ENCODE results near the gene MAP6.
A peak's percentile ranks its signal among the peaks of the same experiment; 100 is the strongest.

The MAP6 gene

GRCh38 chr11:75677275-75677674 is 8.4 kb upstream of the MAP6 start:
- Histone ChIP-seq H3K9me3 (replicated peaks; ENCODE audit: insufficient read depth, low read length) (no peaks in the 10 kb centered on the region), H3K4me3 (ENCODE audit: low read length) (no peak overlapping the region), H3K27me3 (replicated peaks; ENCODE audit: insufficient read depth, low read length) (peaks cover 88% of the 10 kb centered on the region), H3K27ac (ENCODE audit: low read length) (no peak overlapping the region), H2AFZ (ENCODE audit: low read length) (no peak overlapping the region), H3K36me3 (replicated peaks; ENCODE audit: insufficient read depth, low read length) (no peaks in the 10 kb centered on the region), H4K20me1 (ENCODE audit: insufficient read depth, low read length) (no peaks in the 10 kb centered on the region), H3K9me2 (replicated peaks; ENCODE audit: insufficient read depth, low read length) (no peaks in the 10 kb centered on the region), H3K4me1 (ENCODE audit: low read length) (0 out of 2 replicates have a peak, but pooled peaks cover 2% of the 10 kb centered on the region), H3K4me2 (ENCODE audit: low read depth, low read length) (no peak overlapping the region), H3F3A (ENCODE audit: insufficient read depth, low read length) (no peaks in the 10 kb centered on the region), H3K79me2 (ENCODE audit: low read length) (no peaks in the 10 kb centered on the region), H3K9ac (ENCODE audit: low read length) (no peak overlapping the region)
- DNase-seq: peak; percentile 55
- TF ChIP-seq, protein P1, sequence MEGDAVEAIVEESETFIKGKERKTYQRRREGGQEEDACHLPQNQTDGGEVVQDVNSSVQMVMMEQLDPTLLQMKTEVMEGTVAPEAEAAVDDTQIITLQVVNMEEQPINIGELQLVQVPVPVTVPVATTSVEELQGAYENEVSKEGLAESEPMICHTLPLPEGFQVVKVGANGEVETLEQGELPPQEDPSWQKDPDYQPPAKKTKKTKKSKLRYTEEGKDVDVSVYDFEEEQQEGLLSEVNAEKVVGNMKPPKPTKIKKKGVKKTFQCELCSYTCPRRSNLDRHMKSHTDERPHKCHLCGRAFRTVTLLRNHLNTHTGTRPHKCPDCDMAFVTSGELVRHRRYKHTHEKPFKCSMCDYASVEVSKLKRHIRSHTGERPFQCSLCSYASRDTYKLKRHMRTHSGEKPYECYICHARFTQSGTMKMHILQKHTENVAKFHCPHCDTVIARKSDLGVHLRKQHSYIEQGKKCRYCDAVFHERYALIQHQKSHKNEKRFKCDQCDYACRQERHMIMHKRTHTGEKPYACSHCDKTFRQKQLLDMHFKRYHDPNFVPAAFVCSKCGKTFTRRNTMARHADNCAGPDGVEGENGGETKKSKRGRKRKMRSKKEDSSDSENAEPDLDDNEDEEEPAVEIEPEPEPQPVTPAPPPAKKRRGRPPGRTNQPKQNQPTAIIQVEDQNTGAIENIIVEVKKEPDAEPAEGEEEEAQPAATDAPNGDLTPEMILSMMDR (IDR thresholded peaks at IDR 0.05; ENCODE audit: low read length): no peak
- TF ChIP-seq EZH2 (optimal IDR thresholded peaks at IDR 0.05; ENCODE audit: low read depth, low read length) (no peak), EZH2phosphoT487 (IDR thresholded peaks at IDR 0.05; ENCODE audit: low read length) (no peak)

GRCh38 chr11:75673977-75674582 is 5.2 kb upstream of the MAP6 start:
- Histone ChIP-seq H2AFZ (ENCODE audit: low read length) (no peak overlapping the region), H3K4me3 (ENCODE audit: low read length) (no peak overlapping the region), H3K79me2 (ENCODE audit: low read length) (no peaks in the 10 kb centered on the region), H3K27me3 (replicated peaks; ENCODE audit: insufficient read depth, low read length) (peaks cover 95% of the 10 kb centered on the region), H4K20me1 (ENCODE audit: insufficient read depth, low read length) (no peaks in the 10 kb centered on the region), H3K9ac (ENCODE audit: low read length) (no peak overlapping the region), H3K27ac (ENCODE audit: low read length) (no peak overlapping the region), H3K9me2 (replicated peaks; ENCODE audit: insufficient read depth, low read length) (no peaks in the 10 kb centered on the region), H3F3A (ENCODE audit: insufficient read depth, low read length) (no peaks in the 10 kb centered on the region), H3K36me3 (replicated peaks; ENCODE audit: insufficient read depth, low read length) (no peaks in the 10 kb centered on the region), H3K9me3 (replicated peaks; ENCODE audit: insufficient read depth, low read length) (no peaks in the 10 kb centered on the region), H3K4me1 (ENCODE audit: low read length) (0 out of 2 replicates have a peak, but pooled peaks cover 2% of the 10 kb centered on the region), H3K4me2 (ENCODE audit: low read depth, low read length) (no peak overlapping the region)
- peak; percentile 16 for DNase-seq
- no peak for TF ChIP-seq EZH2 (optimal IDR thresholded peaks at IDR 0.05; ENCODE audit: low read depth, low read length)
- TF ChIP-seq, protein P1 (IDR thresholded peaks at IDR 0.05; ENCODE audit: low read length): no peak
- no peak for TF ChIP-seq EZH2phosphoT487 (IDR thresholded peaks at IDR 0.05; ENCODE audit: low read length)

- no peak overlapping the region for H2AFZ ChIP-seq (ENCODE audit: low read length)
- no peak overlapping the region for H3K9ac ChIP-seq (ENCODE audit: low read length)
- peaks cover 74% of the 10 kb centered on the region for H3K27me3 ChIP-seq (replicated peaks; ENCODE audit: insufficient read depth, low read length)
- TF ChIP-seq EZH2 (optimal IDR thresholded peaks at IDR 0.05; ENCODE audit: low read depth, low read length) (no peak), EZH2phosphoT487 (IDR thresholded peaks at IDR 0.05; ENCODE audit: low read length) (no peak)
- TF ChIP-seq, protein P1 (IDR thresholded peaks at IDR 0.05; ENCODE audit: low read length): no peak
- no peaks in the 10 kb centered on the region for H3K9me2 ChIP-seq (replicated peaks; ENCODE audit: insufficient read depth, low read length)
- H4K20me1 ChIP-seq (ENCODE audit: insufficient read depth, low read length): no peaks in the 10 kb centered on the region
- peak overlapping the region; percentile 65; the same call in 1 of the 2 replicates for H3K4me2 ChIP-seq (ENCODE audit: low read depth, low read length)
- H3K36me3 ChIP-seq (replicated peaks; ENCODE audit: insufficient read depth, low read length): no peaks in the 10 kb centered on the region
- no peaks in the 10 kb centered on the region for H3F3A ChIP-seq (ENCODE audit: insufficient read depth, low read length)
- no peaks in the 10 kb centered on the region for H3K79me2 ChIP-seq (ENCODE audit: low read length)
- no peaks in the 10 kb centered on the region; the same call in 1 of the 2 replicates for H3K4me1 ChIP-seq (ENCODE audit: low read length)
- no peak overlapping the region for H3K27ac ChIP-seq (ENCODE audit: low read length)
- H3K4me3 ChIP-seq (ENCODE audit: low read length): peak overlapping the region; percentile 27; the same call in 1 of the 2 replicates
- DNase-seq: no peak
- H3K9me3 ChIP-seq (replicated peaks; ENCODE audit: insufficient read depth, low read length): no peaks in the 10 kb centered on the region
Measured at GRCh38 chr11:75667831-75668450, 897 bp downstream of the MAP6 start.

Data from MM.1S (cell line).